Stimulated activated CD4-positive, alpha-beta T cell treated with anti-CD3 and anti-CD28 coated beads, TNF-alpha, amount 100 ng/mL, for 4 hours (primary cell): ENCODE results near the gene REST.
"Not testable (repeated sequence)": the region's sequence is repeated elsewhere in the genome, so short reads cannot be mapped to it uniquely, and the experiment has no call there.

ENCODE experiments used
- DNase-seq, 3 experiments: peaks; one replicate each; pipeline ENCODE4 v3.0.0-alpha.2; 2020; ENCODE audit warnings: low read depth in 3 of 3

Gene REST

GRCh38 chr4:56909086-56909894, 1.6 kb downstream of the REST start:
- peak in 1 of 3 experiments; percentile 16 for DNase-seq

DNA sequence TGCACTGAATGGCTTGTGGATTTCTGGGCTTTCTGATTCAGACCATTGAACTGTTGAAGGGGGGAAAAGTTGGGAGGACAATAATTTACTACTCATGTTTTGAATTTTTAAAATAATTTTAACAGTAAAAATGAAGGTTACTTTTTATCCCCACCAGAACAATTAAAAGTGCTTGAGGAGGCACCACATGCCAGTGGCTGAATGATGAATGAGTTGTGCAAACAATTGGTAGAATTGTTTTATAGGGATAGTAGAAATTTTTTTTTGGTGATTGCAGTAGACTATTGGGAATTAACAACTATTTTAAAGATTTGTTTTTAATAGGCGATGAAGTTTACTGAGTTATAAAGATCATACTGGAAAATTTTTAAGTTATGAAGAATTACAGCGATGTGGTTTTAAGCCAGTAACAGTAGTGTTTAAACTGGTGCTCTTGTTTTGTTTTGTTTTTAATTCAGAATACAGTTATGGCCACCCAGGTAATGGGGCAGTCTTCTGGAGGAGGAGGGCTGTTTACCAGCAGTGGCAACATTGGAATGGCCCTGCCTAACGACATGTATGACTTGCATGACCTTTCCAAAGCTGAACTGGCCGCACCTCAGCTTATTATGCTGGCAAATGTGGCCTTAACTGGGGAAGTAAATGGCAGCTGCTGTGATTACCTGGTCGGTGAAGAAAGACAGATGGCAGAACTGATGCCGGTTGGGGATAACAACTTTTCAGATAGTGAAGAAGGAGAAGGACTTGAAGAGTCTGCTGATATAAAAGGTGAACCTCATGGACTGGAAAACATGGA, 2.7 kb downstream of the REST start:
- DNase-seq: no peak

- no peak for DNase-seq
Observed at GRCh38 chr4:56914336-56914735, 6.6 kb downstream of the REST start.

GRCh38 chr4:56914977-56915376, 7.3 kb downstream of the REST start:
- DNase-seq: not testable (repeated sequence)

- DNase-seq: no peak
Observed at GRCh38 chr4:56927196-56927595, 19.5 kb downstream of the REST start.

- DNase-seq: no peak
Observed at GRCh38 chr4:56930638-56931037, 22.9 kb downstream of the REST start.

GRCh38 chr4:56931924-56932323, 24.2 kb downstream of the REST start:
- DNase-seq: no peak

GRCh38 chr4:56937262-56937661, 29.6 kb downstream of the REST start:
- DNase-seq: no peak

- DNase-seq: not testable (repeated sequence)
Observed at GRCh38 chr4:56939826-56940225, 32.1 kb downstream of the REST start.

DNA sequence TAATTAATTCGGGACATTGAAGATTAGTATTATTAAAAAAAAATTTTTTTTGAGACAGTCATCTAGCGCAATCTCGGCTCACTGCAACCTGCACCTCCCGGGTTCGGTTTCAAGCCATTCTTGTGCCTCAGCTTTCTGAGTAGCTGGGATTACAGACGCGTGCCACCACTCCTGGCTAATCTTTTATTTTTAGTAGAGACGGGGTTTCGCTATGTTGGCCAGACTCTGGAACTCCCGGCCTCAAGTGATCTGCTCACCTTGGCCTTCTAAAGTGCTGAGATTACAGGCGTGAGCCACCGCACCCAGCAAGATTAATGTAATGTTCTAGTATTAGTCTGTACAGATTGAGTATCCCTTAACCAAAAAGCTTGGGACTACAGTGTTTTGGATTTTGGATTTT, 32.7 kb downstream of the REST start:
- no peak for DNase-seq

DNA sequence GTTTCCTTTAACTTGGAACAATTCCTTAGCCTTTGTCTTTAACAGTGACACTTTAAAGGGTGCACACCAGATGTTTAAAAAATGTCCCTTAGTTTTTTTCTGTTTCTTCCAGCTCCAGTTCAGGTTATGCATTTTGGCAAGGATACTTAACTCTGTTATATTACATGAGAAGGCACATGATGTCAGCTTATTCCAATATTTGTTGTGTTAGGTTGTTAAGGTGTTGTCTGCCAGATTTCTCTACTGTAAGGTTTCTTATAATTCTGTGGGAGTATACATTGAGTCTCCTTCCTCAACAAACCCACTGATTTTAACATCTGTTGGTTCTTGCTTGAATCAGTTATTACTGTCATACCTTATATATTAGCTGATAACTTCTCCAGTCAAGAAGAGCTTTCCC, 33.3 kb downstream of the REST start:
- DNase-seq: no peak

GRCh38 chr4:56941403-56941802, 33.7 kb downstream of the REST start:
- DNase-seq: no peak

- no peak for DNase-seq
Observed at GRCh38 chr4:56953680-56954520, 46.2 kb downstream of the REST start.

GRCh38 chr4:56958111-56958517, 50.4 kb downstream of the REST start:
- no peak for DNase-seq

DNA sequence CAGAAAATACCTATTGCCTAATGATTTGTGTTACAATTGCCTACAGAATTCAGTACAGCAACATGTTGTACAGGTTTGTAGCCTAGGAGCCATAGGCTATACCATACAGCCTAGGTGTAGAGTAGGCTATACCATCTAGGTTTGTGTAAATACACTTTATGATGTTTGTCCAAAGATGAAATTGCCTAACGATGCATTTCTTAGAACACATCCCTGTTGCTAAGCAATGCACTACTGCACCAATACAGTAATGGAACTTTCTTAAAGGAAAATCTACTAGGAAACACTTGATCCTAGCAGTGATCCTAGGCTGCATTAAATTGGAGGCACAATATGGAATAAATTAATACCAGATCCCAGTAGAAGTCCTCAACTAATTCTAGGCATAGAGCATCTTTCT, 51.4 kb downstream of the REST start:
- no peak for DNase-seq

- DNase-seq: no peak
Observed at GRCh38 chr4:56961107-56961500, 53.4 kb downstream of the REST start.

DNA sequence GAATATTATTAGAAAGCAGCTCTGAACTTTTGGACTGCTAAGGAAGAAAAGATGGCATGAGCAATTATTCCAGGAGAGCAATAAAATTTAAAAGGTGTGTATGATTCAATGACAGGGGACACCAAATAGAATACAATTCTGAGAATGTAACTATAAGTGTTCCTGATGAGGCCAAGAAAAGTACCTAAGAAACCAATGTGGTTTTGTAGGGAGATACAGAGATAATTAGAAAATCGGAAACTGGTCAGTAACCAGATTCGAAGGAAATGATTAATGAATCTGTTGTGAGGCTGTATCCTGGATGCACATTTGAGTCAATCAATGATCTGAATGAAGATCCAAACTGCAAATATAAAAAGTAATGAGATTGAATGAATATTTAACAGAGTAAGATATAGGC, 63.7 kb downstream of the REST start:
- no peak for DNase-seq

DNA sequence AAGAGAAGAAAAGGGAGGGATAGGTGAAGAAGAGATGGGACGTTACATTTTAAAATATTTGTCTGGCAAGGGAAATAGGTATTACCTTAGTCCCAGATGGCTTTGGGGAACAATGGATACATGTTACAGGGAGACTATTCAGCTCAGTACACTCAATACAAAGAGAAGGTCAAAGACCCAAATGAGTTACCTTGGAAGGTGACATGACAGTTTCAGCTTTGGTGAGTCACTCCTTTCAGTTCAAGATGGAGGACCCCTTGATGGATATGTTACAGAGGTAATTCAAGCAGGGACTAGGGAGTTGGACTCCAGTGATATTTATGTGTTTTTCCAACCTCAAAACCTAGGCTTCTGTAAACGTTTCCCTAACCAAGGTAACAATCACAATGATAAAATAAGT, 64.7 kb downstream of the REST start:
- DNase-seq: no peak

DNA sequence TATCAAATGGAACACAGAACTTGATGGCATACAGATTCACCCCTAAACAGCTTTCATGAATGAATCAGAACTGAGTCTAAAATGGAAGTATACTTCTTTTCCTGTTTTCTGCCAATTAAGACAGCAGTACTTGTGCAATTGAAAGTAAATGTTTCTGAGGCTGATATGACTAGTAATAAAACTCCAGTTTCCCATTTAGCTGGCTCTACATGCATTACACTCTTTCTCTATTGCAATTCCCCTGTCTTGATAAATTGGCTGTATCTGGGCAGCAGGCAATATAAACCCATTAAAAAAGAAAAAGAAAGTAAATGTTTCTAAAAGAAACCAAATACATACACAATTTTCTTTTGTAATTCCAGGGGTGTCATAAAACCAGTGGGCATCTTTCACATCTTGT, 65.1 kb downstream of the REST start:
- DNase-seq: no peak

DNA sequence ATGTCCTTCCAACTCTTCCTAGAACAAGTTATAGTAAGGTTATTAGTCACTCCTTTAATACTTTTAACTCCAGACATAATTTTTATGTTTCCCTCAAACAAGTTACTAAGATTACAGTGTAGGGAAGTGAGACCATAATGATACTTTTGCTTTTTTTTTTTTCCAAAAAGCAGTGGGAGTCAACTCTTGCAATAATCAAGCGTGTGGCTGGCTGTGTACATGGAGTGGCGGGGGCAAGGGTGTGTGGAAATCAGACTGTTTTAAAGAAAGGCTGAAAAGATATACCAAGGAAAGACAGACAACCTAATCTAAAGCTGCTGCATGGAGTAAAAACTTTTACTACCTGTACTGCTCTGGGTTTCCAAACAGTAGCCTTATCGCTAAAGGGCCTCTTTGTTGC, 65.6 kb downstream of the REST start:
- no peak for DNase-seq

DNA sequence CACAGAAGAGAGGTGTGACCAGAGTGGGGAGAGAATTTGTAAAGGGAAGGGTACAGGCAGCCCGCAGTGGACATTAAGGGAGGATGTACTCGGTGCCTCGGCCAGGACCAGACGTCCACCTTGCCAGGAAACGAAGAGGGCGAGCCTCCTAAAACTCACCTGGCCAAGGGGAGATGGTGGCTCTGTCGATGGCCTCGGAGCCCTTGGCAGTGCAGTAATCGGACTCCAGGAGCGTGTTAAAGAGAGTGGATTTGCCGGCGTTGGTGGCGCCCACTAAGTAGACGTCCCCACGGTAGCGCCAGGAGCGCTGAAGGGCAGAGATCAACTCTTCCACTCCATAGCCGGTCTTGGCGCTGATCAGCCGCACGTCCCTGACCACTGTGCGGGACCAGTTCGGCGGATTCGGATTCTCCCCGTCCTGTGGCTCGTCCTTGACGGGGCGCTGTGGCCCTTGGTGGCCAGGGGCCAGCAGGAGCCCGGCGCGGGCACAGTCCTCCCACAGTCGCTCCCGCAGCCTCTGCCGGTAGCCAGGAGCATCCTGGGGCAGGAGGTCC, 68.7 kb downstream of the REST start:
- DNase-seq: no peak

- DNase-seq: peak in 2 of 3 experiments; percentile 23 to 24
Observed at GRCh38 chr4:56976837-56977320, 69.2 kb downstream of the REST start.
